Right lung (tissue), 5 donors: ENCODE data around the gene NXPH3. TPM values are rescaled to one million over a fixed set of nuclear protein-coding genes. Genes with fewer than 3 reads are reported as not detected.

Experiments
- DNase-seq, 2 donors: peaks; one replicate each; pipeline ENCODE4 v3.0.0-alpha.2; 2013
- polyA plus RNA-seq, 5 donors: library from polyadenylated mRNA; unstranded; fragments of 120-200 nt; gene quantifications; one replicate each; pipeline versions ENCODE4 v1.2.1 to v1.2.3, GENCODE V29; 2013; ENCODE audit warnings: inconsistent platforms in 1 of 5, low replicate concordance in 1 of 5; ENCODE audit not compliant: insufficient read length in 5 of 5, insufficient read depth in 1 of 5

NXPH3 gene
- polyA plus RNA-seq, 5 donors: 0.84 to 1.8 (median 1.2) TPM

- no peak for DNase-seq
These were observed 46.4 kb downstream of the NXPH3 start for GRCh38 chr17:49621946-49622529.

GRCh38 chr17:49624896-49625295 lies 49.2 kb downstream of the NXPH3 start:
- DNase-seq: no peak

GRCh38 chr17:49629447-49629846 lies 53.8 kb downstream of the NXPH3 start:
- DNase-seq: no peak

GRCh38 chr17:49630113-49630900 lies 54.6 kb downstream of the NXPH3 start:
- DNase-seq: no peak

DNA sequence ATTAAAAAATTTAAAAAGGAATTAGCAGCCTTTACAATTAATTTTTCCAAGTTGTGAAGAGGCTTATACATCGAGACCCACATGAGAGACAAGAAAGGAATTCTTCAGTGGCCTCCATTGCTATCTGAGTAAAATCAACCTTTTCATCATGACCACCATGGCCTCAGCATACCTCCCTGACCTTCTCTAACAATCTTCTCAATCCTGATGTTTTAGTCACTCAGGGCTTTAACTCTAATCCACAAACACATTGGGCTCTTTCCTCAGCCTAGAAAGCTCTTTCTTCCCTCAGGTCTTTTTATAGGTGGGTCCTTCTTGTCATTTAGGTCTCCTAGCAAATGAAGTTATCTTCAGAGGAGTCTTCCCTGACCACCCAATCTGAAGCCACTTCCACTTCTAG lies 55.8 kb downstream of the NXPH3 start:
- DNase-seq: no peak

Other genes starting within 250 kb of the NXPH3 start
- 10 to 100 TPM; 24.3 to 30.4 (median 28.9) TPM for gene ZNF652, start 213.6 kb upstream of the NXPH3 start, polyA plus RNA-seq
- gene PHB1, start 161.0 kb upstream of the NXPH3 start, polyA plus RNA-seq: 100 to 1,000 TPM; 164 to 189 (median 167) TPM
- 10 to 100 TPM in 3 of 5 donors, 1 to 10 TPM in 2; 8.1 to 22.2 (median 10.5) TPM for gene NGFR, start 80.6 kb upstream of the NXPH3 start, polyA plus RNA-seq
- 10 to 100 TPM; 67.8 to 86.0 (median 73.8) TPM for gene SPOP, start 102.2 kb downstream of the NXPH3 start, polyA plus RNA-seq
- 10 to 100 TPM; 62.9 to 72.9 (median 69.2) TPM for gene SLC35B1, start 132.1 kb downstream of the NXPH3 start, polyA plus RNA-seq
- 10 to 100 TPM; 22.1 to 30.2 (median 27.2) TPM for gene FAM117A, start 188.3 kb downstream of the NXPH3 start, polyA plus RNA-seq
- gene KAT7, start 212.8 kb downstream of the NXPH3 start, polyA plus RNA-seq: 10 to 100 TPM; 39.5 to 53.5 (median 51.3) TPM